Fibroblast of gingiva (primary cell): ENCODE results near the gene RIPK3.

Source experiments
- DNase-seq: peaks from one replicate; pipeline ENCODE4 v3.0.0-alpha.2; 2011; ENCODE audit warnings: low read depth

The RIPK3 gene

GRCh38 chr14:24300326-24300980 lies 39.3 kb downstream of the RIPK3 start:
- no peak for DNase-seq

- DNase-seq = peak; percentile 80
Observed at GRCh38 chr14:24299255-24300191, 40.3 kb downstream of the RIPK3 start, which contains the start of the genes DHRS1 and NOP9. TSS of gene DHRS1 (minus strand) at chr14:24299780. CDS start at chr14:24299106, 674 bp downstream. TSS of gene NOP9 (plus strand) at chr14:24299850. CDS start at chr14:24299955, 105 bp downstream.

GRCh38 chr14:24298892-24299254 lies 40.9 kb downstream of the RIPK3 start:
- peak; percentile 69 for DNase-seq

- DNase-seq = no peak
Observed at GRCh38 chr14:24297190-24297964, 42.4 kb downstream of the RIPK3 start.

- DNase-seq = peak; percentile 81
Observed at GRCh38 chr14:24296341-24297157, 43.2 kb downstream of the RIPK3 start.

GRCh38 chr14:24293525-24293924 lies 46.3 kb downstream of the RIPK3 start:
- no peak for DNase-seq

GRCh38 chr14:24292118-24292807 lies 47.5 kb downstream of the RIPK3 start:
- DNase-seq = no peak

GRCh38 chr14:24291446-24292117 lies 48.2 kb downstream of the RIPK3 start:
- DNase-seq = no peak

GRCh38 chr14:24290746-24291145 lies 49.0 kb downstream of the RIPK3 start:
- DNase-seq = no peak

GRCh38 chr14:24289649-24290280 lies 50.0 kb downstream of the RIPK3 start:
- no peak for DNase-seq

- no peak for DNase-seq
Observed at GRCh38 chr14:24286996-24287395, 52.8 kb downstream of the RIPK3 start.
